Pancreas (tissue), 10 donors: ENCODE data around the gene CADM3. TPM values are rescaled to one million over a fixed set of nuclear protein-coding genes. Genes with fewer than 3 reads are reported as not detected.

ENCODE experiments used
- ATAC-seq, 4 donors: fragments of 200-7000 bp; cut with Tn5 transposase; one replicate each; pipeline versions ENCODE4 v1.8.0 to v1.9.1; 2020; ENCODE audit warnings: mild to moderate bottlenecking in 4 of 4, moderate library complexity in 4 of 4
- DNase-seq, 6 donors: peaks; one replicate each; pipeline ENCODE4 v3.0.0-alpha.2; 2020
- FAIRE-seq: peaks from 2 replicates; lab custom pipeline; 2012; peaks lifted over from hg19 to GRCh38; lab: Jason Lieb, UNC
- H3K27ac ChIP-seq, 4 donors: fragments of 200-600 bp; sonication (generic); 1 replicate in 3 of 4; 2 replicates in 1 of 4; pipeline versions ENCODE4 v1.5.0 to v1.8.0; 2020
- H3K27me3 ChIP-seq, 4 donors: fragments of 200-600 bp; one replicate each; pipeline ENCODE4 v1.8.0; 2021
- H3K36me3 ChIP-seq, 3 donors: fragments of 200-600 bp; sonication (generic) in 1 of 3; one replicate each; pipeline versions ENCODE4 v1.5.0 to v1.8.0; 2020 to 2021
- H3K4me1 ChIP-seq, 3 donors: fragments of 200-600 bp; one replicate each; pipeline ENCODE4 v1.8.0; 2021
- H3K4me3 ChIP-seq, 4 donors: fragments of 200-600 bp; sonication (generic) in 2 of 4; one replicate each; pipeline versions ENCODE4 v1.5.0 to v1.8.0; 2020 to 2021
- H3K9me3 ChIP-seq, 4 donors: fragments of 200-600 bp; one replicate each; pipeline ENCODE4 v1.8.0; 2021
- CTCF ChIP-seq, 4 donors: fragments of 200-600 bp; sonication (generic) in 3 of 4; IDR thresholded peaks; one replicate each; pipeline versions ENCODE4 v1.5.0 to v1.8.0; 2021; ENCODE audit warnings: antibody characterized with exemption in 4 of 4
- WGBS, 2 donors: extraction: QIAGEN DNeasy Blood & Tissue Kit; methylation state at CpG; one replicate each; pipeline ENCODE4 v1.1.7; 2013; 5-methylcytosine and 5-hydroxymethylcytosine counted together
- intact Hi-C, 3 donors: fragments of 100-400 bp; cut with DNase I; formaldehyde crosslinking; loops; one replicate each; pipeline versions ENCODE4 v1.11.1 to v1.14.2; 2022
- polyA plus RNA-seq, 2 donors: library from polyadenylated mRNA; stranded (reverse); fragments of 200-250 nt; gene quantifications; one replicate each; pipeline ENCODE4 v1.2.3, GENCODE V29; 2013
- total RNA-seq, 6 donors: library from RNA; stranded (reverse); fragmentation: NEBNext Ultra II Directional in 4 of 6; extraction: Animal tissue kit (Norgen Biotek cat#: 25700) in 4 of 6; gene quantifications; one replicate each; pipeline versions ENCODE4 v1.2.1 to v1.2.4, GENCODE V29; 2021 to 2023
- donor health status: healthy with polysubstance abuse.
- donor health status: DM: no; HTN: no; CAD: no; lungs with moderate emphysema.
- donor health status: DM: no; HTN: no; CAD: no.
- donor health status: control.
- donor health status: control.
- donor health status: Bipolar disorder and iron deficiency.
- donor health status: DM: yes; HTN: yes; CAD: no.
- donor health status: DM: no; HTN: no; CAD: no.
- donor health status: DM: no; HTN: no; CAD: no.
- donor health status: DM: yes; HTN: yes; CAD: no.

Gene CADM3
- total and polyA plus RNA-seq, 8 donors, result 0.25 to 1.4 (median 0.75) TPM

GRCh38 chr1:159203610-159204009 lies 32.2 kb downstream of the CADM3 start:
- Histone ChIP-seq H3K36me3 (no peaks in the 10 kb centered on the region), H3K4me1 (no peaks in the 10 kb centered on the region), H3K4me3 (no peak overlapping the region), H3K9me3 (no peaks in the 10 kb centered on the region), H3K27ac (no peak overlapping the region), H3K27me3 (peaks cover 0 to 4% (median 0%) of the 10 kb centered on the region in 4 donors)
- ATAC-seq (no peak), DNase-seq (no peak), FAIRE-seq (no peak)
- 54 to 58% methylated on average over 6 of the region's 6 CpGs for WGBS, 2 donors
- intact Hi-C loops, result loop anchor here in 1 of 3 donors (10.0 kb wide), 1 partner anchor 49 kb away; no protein-coding TSS in a partner anchor
- no peak for TF ChIP-seq CTCF (IDR thresholded peaks at IDR 0.05)

GRCh38 chr1:159204161-159205141 lies 33.0 kb downstream of the CADM3 start, which contains the start of gene ACKR1:
ACKR1 (plus strand) TSS chr1:159204875; CDS start chr1:159204960, 85 bp downstream.
- TF ChIP-seq CTCF (IDR thresholded peaks at IDR 0.05), result no peak
- 40 to 42% methylated on average over 13 of the region's 13 CpGs for WGBS, 2 donors
- ATAC-seq, result no peak
- Histone ChIP-seq H3K27ac (no peak within 1 kb of the TSS), H3K36me3 (no peaks in the 10 kb centered on the region), H3K27me3 (peaks cover 0 to 4% (median 0%) of the 10 kb centered on the region in 4 donors), H3K4me1 (no peaks in the 10 kb centered on the region), H3K4me3 (no peak within 1 kb of the TSS), H3K9me3 (no peaks in the 10 kb centered on the region)
- intact Hi-C loops, result loop anchor here in 1 of 3 donors (10.0 kb wide), 1 partner anchor 50 kb away; no protein-coding TSS in a partner anchor
- no peak for FAIRE-seq
- no peak for DNase-seq

DNA sequence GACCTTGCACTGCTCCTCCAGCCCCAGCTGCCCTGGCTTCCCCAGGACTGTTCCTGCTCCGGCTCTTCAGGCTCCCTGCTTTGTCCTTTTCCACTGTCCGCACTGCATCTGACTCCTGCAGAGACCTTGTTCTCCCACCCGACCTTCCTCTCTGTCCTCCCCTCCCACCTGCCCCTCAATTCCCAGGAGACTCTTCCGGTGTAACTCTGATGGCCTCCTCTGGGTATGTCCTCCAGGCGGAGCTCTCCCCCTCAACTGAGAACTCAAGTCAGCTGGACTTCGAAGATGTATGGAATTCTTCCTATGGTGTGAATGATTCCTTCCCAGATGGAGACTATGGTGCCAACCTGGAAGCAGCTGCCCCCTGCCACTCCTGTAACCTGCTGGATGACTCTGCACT lies 33.8 kb downstream of the CADM3 start:
- ATAC-seq (no peak), DNase-seq (no peak), FAIRE-seq (no peak)
- no peaks in the 10 kb centered on the region for H3K9me3 ChIP-seq
- H3K36me3 ChIP-seq, result no peaks in the 10 kb centered on the region
- 42 to 51% methylated on average over 6 of the region's 6 CpGs for WGBS, 2 donors
- no peak overlapping the region for H3K27ac ChIP-seq
- no peak for TF ChIP-seq CTCF (IDR thresholded peaks at IDR 0.05)
- no peaks in the 10 kb centered on the region for H3K4me1 ChIP-seq
- intact Hi-C loops, result loop anchor here in 1 of 3 donors (10.0 kb wide), 1 partner anchor 50 kb away; no protein-coding TSS in a partner anchor
- H3K27me3 ChIP-seq, result peaks cover 0 to 4% (median 0%) of the 10 kb centered on the region in 4 donors
- H3K4me3 ChIP-seq, result no peak overlapping the region

GRCh38 chr1:159206110-159206509 lies 34.7 kb downstream of the CADM3 start:
- ATAC-seq (no peak), DNase-seq (no peak), FAIRE-seq (no peak)
- H3K4me3 ChIP-seq, result no peak overlapping the region
- H3K27ac ChIP-seq, result no peak overlapping the region
- WGBS, 2 donors, result 71 to 73% methylated on average over 4 of the region's 4 CpGs
- no peaks in the 10 kb centered on the region for H3K36me3 ChIP-seq
- H3K27me3 ChIP-seq, result peaks cover 0 to 7% (median 0%) of the 10 kb centered on the region in 4 donors
- intact Hi-C loops, result loop anchor here in 1 of 3 donors (10.0 kb wide), 1 partner anchor 51 kb away; no protein-coding TSS in a partner anchor
- TF ChIP-seq CTCF (IDR thresholded peaks at IDR 0.05), result no peak
- no peaks in the 10 kb centered on the region for H3K9me3 ChIP-seq
- H3K4me1 ChIP-seq, result no peaks in the 10 kb centered on the region
